Thyroid gland (tissue), 4 donors: ENCODE measurements around the gene DHRS2.

Experiments used
- POLR2A ChIP-seq, 2 donors: fragments of 450-650 bp; IDR thresholded peaks; one replicate each; pipeline ENCODE4 v1.6.1; 2017; ENCODE audit warnings: antibody characterized with exemption in 2 of 2, mild to moderate bottlenecking in 2 of 2, moderate library complexity in 1 of 2
- TF ChIP-seq, protein P1 (sequence below), 6 experiments: fragments of 200-600 bp in 3 of 6; fragments of 450-650 bp in 3 of 6; sonication (generic) in 3 of 6; IDR thresholded peaks; one replicate each; pipeline ENCODE4 v1.5.1; 2016 to 2019; ENCODE audit warnings: antibody characterized with exemption in 6 of 6, mild to moderate bottlenecking in 2 of 6, inconsistent platforms in 1 of 6, moderate library complexity in 1 of 6

DNA sequence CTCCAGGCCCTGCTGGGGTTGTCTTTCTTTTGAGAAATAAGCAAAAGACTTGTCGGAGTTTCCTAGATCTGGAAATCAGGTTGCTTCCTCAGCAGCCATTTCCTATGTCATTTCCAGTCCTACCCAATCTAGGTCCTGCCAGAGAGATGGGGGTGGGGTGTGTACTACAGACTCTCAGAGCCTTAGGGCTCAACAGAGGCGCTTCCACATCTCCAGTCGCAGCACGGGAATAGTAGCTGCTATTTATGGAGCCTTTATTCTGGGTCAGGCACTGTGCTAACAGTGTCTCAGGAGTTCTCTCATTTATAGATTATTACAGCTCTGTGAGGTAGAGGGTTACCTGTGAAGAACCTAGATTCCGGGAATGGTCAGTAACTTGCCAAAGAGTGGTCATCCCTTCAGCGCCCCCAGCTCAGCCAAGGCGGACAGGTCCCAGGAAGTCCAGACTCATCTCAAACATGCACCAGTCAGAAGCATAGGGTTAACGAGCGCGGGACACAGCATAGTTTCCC, 21.9 kb downstream of the DHRS2 start:
- TF ChIP-seq, protein P1, sequence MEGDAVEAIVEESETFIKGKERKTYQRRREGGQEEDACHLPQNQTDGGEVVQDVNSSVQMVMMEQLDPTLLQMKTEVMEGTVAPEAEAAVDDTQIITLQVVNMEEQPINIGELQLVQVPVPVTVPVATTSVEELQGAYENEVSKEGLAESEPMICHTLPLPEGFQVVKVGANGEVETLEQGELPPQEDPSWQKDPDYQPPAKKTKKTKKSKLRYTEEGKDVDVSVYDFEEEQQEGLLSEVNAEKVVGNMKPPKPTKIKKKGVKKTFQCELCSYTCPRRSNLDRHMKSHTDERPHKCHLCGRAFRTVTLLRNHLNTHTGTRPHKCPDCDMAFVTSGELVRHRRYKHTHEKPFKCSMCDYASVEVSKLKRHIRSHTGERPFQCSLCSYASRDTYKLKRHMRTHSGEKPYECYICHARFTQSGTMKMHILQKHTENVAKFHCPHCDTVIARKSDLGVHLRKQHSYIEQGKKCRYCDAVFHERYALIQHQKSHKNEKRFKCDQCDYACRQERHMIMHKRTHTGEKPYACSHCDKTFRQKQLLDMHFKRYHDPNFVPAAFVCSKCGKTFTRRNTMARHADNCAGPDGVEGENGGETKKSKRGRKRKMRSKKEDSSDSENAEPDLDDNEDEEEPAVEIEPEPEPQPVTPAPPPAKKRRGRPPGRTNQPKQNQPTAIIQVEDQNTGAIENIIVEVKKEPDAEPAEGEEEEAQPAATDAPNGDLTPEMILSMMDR (IDR thresholded peaks at IDR 0.05), result no peak
- TF ChIP-seq POLR2A (IDR thresholded peaks at IDR 0.05), result no peak
